ELF-1 (cell line): ENCODE results near the gene ANKS3.
A peak's percentile ranks its signal among the peaks of the same experiment; 100 is the strongest.

ENCODE experiments used
- DNase-seq: peaks from one replicate; pipeline ENCODE4 v3.0.0-alpha.2; 2016; ENCODE audit warnings: low read depth, low spot score

ANKS3 gene

DNA sequence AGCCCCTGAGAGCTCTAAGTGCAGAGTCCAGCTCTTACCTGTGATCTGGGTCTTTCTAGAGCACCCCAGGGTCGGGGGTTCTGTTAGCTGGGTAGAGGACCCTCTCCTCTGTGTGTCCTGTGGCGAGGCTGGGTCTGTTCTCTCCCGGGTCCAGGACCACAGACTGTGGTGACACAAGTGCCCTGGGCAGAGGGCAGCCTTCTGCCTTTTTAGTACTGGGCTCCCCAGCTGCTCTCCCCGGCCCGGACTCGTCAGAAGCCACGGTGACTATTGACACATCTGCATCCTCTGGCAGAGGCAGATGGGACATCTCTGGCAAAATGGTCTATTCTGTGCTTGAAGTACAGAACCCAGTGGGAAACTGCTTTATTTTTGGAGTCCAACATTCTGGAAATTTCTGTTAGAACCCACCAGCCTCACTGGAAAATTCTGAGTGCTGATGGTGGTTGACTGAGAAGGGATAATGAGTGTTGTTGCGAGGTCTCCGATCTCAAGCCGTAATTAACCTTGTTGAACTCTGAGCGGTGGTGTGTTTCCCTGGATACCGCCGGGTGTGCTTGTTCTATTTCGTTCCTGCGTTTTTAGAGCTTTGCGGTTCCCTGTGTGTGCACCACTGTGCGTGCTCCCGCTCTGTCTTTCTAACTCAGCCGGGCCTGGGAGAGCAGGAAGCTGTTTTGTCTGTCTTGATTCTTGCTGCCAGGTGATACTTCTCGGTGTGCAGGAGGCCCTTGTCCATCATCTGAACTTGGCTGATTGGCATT is 66.7 kb downstream of the ANKS3 start:
- no peak for DNase-seq

DNA sequence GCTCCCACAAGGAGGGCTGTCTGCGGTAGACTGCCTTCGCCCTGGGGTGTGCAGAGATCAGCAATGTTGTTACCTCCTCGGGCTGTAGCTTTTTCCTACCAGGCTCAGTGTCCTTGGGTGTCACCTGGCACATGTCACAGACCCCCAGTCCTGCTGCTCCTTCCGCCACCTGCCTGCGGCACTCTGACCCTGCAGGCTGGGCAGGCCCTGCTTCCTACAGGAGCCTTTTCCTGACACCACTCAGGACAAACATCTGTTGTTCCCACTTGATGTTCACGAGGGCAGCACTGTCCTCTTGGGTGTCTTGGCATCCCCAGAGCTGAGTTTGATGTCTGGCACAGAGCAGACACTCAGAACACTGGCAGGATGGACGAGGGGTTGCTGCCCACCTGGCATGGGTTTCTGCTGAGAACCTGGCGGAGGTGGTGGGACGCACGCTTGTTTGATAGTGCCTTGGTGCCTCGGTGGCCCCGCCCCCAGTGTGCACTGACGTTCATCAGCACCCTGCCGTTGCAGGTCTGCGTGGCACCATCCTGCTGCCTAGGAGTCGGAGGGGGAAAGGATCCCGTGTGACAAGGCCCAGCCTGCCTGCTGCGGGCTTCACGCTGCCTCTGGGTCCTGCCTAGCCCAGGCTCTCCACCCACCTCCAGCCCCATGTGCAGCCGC is 67.4 kb downstream of the ANKS3 start:
- DNase-seq = no peak

DNA sequence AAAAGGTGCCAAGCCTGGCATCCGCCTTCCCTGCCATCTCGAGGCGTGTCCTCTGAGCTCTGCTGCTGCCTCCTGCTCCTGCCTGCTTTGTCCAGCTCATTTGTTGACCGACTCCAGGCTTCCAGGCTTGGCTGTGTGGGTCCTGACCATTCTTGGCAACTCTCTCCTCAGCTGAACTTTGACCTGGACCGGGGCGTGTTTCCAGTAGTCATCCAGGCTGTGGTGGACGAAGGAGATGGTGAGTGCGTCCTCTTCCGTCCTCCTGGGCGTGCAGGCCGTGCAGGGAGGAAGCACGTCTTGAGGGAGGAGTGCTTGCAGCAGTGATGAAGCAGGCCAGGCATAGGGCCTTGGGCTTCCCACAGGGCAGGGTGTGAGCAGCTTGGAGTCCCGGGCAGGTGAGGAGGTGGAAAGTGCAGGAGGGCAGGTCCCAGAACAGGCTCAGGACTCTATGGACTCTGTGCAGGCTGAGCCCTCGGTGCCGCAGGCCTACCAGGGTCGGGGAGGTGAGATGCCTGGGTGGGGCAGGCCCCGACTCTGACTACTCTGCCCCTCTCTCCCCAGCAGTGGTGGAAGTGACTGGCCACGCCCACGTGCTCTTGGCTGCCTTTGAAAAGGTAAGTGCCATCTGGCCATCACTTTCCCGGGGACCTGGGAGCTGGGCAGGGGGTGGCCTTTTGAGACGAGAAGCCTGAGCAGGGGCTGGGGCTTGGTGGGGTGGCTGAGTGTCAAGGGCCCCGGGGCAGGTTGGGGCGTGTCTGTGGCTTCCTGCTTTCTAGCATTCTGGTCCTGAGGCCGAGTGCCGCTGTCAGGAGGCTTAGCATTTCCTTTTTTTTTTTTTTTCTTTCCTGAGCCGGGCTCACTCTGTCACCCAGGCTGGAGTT is 69.3 kb downstream of the ANKS3 start:
- peak; percentile 42 for DNase-seq

DNA sequence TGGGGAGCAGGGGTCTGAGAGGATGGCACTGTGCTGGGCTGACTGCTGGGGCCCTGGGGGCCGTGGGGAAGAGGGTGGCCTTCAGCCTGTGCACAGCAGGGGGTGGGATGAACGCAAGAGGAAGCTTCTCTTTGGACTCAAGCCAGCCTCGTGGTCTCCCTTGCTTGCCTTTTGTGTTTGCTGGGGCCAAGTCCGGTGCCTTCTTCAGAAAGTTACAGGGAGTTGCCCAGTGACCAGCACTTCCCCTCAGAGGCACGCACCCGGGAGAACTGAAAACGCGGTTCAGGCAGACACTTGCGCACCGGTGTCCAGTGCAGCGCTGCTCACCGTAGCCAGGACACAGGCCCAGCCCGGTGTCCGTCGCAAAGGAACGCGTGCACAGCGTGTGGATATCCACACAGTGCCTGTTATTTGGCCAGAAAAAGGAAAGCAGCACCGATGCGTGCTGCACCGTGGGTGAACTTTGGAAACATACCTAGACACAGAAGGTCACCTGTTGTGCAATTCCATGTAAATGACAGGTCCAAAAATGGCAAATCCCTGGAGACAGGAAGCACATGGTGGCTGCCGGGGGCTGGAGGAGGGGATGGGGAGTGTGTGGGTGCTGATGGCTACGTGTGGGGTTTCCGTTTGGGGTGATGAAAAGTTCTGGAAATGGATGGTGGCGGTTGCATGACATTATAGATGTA is 70.2 kb downstream of the ANKS3 start:
- DNase-seq = no peak

DNA sequence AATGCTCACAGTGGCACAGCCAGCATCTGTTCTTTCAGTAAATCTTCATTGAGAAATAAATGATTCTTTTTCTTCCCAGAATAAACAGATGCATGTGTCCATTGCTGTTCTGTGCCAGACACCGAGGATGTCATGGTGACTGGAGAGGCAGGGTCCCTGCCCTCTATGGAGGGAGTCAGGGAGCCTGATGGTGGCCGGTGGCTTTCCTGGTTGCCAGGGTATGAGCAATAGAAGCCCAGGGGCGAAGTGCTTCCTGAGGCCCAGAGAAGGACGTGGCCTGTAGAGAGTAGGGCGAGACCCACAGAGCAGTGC is 70.7 kb downstream of the ANKS3 start:
- DNase-seq = no peak

DNA sequence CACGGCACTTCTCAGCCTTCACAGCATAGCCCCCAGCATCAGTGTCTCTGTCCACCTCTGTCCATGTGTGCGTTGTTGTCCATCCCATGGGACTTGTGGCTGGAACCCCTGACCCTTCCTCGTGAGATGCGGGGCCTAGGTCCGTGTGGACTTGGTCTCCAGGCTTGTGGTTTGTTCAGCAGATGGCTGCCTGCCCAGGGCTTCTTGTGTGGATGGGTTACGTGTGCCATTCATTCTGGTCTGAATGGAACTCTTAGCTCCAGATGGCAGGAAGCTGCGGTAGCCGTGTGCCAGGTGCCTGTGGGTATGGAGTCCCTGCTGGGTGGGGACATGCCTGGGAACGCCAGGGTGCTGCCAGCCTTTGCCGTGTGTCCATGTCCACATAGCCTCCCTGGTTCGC is 72.4 kb downstream of the ANKS3 start:
- DNase-seq = no peak

DNA sequence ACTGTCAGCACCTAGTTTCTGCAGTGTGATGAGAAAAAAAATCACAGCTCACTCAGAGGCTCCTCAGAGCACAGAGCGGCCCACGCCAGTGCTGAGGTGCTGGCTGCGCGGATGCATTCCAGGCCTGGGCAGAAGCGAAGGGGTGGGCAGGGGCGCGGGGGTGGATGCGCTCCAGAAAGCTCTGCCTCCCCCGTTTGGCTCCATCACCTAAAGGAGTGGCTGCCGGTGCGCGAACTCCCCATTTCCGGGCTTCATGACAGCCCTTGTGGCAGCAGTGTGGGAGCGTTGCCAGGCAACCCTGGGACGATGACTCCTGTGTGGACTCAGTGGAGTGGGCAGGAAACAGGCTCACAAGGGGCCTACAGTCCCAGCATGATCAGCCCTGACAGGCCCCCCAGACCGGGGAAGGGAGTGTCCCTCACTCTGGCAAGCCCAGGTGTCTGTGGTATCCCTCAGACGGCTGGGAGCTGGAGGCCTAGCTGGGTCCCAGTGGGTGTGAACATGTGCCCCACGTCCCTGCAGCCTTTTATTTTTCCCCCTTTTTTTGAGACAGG is 73.5 kb downstream of the ANKS3 start:
- DNase-seq = no peak

DNA sequence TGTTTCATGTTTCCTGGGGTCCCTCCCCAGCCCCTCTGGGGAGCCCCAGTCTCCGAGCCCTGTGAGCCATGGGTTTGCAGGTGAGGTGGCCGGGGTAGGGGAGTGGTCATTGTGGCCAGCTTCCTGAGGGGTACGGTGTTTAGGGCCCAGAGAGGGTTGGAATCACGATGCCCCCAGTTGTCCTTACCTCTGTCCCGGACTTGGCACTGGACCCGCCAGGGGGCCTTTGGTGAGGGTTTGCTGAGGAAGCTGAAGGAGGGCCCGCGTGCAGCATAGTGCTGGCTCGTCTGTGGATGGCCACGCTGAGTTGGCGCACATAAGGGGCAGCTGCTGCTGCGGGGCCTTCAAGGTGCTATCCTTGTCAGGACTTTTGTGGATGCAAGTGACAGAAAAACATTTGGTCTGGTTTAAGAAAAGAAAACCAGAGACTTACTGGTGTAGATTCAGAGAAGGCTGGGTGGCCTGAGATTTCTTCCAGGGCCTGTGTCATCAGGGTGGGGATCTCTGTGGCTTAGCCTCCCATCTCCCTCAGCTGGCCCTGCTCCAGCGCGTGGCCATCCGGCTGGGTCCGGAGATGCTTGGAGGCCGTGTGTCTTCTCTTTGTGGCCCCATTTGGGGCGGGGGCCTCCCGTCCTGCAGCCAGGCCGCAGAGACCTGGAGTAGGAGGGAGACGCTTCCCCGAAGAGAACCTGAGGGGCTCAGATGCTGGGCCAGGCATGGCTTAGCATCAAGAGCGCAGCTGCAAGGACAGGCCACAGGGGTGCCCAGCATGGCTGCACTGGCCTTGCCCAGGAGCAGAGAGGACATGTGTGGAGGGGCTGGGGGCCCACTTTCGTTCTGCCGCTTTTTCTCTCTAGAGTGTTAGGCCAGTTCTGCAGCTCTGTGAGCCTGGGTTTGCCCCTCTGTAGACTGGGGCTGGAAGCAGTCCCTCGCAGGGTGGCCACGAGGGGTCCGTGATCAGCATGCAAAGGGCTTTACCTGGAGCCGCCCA is 74.4 kb downstream of the ANKS3 start:
- DNase-seq = no peak

DNA sequence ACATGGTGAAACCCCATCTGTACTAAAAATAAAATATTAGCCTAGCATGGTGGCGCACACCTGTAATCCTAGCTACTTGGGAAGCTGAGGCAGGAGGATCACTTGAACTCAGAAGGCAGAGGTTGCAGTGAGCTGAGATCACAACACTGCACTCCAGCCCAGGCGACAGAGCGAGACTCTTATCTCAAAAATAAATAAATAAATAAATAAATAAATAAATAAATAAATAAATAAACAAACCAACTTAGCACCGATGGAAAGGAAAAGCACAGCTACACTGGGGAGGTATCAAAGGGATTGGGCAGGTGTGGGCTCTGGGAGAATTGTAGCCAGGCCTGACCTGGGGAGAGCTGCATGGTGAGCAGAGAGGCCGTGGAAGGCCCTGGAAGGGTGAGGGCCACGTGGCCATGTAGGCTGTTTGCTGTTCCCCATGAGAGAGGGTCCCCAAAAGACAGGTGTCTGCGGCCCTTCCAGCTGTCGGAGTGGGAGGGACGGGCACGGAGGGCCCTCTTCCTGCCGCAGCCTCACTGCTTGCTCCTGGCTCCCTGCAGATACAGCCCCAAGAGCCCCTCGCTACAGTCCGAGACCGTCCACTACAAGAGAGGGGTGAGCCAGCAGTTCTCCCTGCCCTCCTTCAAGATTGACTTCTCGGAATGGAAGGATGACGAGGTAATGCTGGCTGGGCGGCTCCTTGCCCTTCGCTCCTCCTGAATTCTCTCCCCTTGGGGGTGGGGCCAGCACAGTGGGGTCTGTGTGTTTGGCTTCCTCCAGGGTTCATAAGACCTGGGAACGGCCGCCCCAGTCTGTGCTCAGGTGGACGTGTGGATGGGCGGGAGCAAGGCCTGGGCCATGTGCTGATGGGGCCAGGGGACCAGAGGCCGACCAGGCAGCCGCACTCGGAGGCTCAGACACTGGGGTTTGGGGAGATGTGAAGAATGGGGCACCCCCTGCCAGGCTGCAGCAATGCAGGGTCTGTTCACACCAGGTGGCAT is 77.1 kb downstream of the ANKS3 start:
- no peak for DNase-seq

DNA sequence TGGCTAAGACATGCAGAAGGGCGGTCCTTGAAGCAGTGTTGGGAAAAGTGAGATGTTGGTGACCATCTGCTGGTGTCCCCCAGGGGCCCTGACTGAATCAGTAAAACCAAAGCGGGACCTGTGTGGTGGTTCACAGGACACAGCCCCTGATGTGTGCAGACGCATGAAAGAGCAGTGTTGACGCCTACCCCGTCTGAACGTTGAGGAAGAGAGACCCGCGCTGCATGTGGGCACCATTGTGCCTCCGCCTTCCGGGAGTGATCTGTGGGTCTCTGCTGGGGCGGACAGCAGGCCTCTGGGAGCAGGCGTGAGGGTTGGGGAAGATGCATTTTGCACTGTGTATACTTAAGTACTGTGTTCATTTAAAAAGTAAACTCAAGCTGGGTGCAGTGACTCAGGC is 77.8 kb downstream of the ANKS3 start:
- DNase-seq = no peak

DNA sequence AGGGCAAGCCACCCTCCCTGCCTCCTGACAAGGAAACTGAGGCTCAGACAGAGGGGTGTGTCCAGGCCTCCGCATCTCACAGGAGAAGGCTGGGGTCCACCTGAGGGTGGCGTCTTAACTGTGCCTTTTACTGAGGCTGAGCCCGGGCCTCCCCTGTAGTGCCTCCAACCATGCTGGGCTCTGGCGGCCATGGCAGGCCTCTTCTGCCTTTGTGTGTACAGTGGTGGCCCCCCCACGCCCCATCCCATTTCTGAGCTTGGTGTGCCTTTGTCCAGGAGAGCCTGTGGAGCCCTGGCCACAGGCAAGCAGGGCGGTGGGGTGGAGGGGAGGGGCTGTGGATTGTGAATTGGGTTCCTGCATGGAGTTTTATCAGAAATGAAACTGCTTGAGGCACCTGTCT is 78.3 kb downstream of the ANKS3 start:
- DNase-seq = no peak

DNA sequence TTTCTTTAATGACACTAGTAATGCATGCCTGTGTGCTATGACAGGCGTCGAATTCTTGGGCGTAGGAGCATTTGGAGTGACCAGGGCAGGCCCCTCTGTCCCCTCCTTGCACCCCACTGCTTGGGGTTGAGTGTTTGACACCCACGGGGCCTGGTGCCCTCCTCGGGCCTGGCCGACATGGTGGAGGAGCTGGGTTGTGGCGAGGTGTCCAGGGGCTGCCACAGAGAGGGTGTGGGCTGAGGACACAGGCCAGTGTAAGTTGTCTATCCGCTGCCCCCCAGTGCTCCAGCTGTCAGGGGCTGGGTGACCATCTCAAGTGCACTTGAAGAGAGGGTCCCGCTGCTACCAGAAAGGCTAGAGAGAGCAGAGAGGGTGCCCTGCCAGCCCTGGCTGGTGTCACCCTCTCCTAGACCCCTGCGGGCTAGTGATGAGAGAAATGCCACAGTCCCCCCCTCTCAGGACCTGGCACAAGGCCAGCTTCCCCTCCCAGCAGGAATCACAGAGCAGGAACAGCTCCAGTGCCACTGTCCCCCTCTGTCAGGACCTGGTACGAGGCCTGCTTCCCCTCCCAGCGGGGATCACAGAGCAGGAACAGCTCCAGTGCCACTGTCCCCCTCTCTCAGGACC is 79.0 kb downstream of the ANKS3 start:
- DNase-seq = no peak

DNA sequence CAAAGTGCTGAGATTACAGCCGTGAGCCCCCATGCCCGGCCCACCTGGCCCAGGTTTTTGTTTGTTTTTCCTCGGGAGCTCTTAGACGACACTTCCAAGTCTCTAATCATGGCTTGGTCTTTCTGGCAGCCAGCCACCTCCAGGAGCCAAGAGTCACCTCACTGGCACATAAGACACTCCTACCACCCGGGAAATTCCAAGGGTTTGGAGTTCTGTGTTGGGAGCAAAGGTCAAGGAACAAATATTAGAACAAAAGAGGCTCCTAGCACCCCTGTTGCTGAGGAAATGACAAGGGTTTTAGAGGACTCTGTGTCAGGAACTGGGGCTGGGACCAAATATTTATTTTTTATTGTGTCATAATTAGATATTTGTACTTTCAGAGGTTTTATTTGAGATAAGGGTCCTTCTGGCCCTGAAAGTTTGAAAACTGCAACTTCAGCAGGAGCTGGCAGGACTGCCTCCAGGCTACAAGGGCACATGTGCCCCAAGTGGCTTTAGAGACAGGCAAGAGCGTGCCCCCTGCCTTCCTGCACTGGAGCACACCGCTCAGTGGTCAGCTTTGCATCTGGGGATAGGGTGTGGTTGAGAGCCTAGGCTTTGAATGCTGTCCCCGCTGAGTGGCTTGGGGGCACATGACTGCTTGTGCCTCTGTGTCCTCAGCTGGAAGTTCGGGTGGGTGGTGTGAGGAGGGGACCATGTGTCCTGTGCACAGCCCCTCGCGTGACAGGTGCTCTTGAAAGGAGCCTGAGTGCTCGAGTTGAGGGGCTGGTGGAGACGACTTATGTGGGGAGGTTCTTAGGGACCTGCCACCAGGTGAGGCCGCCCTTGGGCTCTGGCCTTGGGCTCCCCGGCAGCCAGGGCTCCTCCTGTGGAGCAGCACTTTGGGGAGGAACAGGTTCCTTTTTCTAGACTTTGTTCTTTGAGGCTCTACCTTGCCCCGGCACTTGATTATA is 79.8 kb downstream of the ANKS3 start:
- DNase-seq = no peak

DNA sequence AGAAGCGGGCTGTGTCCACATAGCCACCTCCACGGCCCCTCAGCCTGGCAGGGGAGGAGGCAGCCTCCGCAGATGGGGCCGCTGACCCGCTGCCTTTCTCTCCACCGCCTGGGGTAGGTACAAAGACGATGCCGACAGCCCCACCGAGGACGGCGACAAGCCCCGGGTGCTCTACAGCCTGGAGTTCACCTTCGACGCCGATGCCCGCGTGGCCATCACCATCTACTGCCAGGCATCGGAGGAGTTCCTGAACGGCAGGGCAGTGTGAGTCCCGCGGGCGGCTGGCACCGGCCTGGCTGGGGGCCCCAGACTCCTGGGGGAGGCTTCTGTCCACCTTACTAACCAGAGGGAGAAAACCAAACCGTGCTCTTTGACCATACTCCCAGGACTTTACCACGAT is 81.5 kb downstream of the ANKS3 start:
- no peak for DNase-seq

DNA sequence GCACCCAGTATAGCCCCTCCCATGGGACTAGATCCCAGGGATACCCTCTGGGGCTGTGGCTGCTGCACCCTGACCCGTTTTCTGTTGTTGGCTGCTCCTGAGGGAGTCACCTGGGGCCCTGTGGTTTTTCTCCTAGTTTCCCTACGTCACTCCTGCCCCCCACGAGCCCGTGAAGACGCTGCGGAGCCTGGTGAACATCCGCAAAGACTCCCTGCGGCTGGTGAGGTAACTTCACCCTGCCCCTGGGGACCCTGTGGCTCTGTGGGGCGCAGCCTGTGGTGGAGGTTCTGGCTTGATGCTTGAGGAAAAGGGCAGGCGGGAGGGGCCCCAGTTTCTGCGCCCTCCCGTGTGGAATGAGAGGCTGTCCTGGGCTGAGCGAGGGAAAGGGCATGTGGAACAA is 82.2 kb downstream of the ANKS3 start:
- DNase-seq = no peak

DNA sequence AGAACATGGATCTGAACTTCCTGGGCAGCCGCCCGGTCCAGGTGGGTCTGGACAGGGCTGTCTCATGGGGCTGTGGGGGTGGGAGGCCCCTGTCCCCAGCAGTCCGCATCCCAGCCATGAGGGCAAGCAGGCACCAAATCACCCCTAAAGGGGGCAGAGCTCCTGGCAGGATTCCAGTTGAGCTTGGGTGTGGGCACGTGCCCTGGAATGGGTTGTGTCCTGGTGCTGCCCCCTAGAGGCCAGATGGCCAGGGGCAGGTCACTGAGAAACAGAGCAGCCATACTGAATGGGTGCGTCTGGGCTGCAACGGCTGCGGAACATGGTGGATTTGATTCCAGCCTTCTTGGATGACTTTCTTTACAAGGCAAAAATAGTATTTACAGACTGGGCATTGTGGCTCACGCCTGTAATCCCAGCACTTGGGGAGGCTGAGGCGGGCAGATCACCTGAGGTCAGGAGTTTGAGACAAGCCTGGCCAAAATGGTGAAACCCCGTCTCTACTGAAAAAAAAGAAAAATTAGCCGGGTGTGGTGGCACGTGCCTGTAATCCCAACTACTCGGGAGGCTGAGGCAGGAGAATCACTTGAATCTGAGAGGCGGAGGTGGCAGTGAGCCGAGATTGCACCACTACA is 83.5 kb downstream of the ANKS3 start:
- peak; percentile 89 for DNase-seq

DNA sequence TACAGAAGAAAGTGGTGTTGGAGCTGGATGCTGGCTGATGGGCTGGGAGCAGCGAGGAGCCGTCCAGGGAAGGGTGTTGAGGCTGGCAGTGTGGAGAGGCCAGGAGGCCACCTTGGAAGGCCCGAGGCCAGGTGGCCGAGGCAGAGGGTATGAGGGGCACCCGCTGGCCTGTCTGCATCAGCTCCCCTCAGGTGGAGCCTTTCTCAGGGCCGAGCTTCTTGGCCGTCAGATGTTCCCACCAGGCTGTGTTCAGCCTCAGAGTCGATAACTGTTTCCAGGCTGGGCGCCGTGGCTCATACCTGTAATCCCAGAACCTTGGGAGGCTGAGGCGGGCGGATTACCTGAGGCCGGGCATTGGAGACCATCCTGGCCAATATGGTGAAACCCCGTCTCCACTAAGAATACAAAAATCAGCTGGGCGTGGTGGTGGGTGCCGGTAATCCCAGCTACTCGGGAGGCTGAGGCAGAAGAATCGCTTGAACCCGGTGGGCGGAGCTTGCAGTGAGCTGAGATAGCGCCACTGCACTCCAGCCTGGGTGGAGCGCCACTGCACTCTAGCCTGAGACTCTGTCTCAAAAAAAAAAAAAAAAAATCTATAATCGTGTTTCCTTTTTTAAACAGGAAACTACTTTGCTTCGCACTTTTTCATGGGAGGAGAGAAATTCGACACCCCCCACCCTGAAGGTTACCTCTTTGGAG is 84.2 kb downstream of the ANKS3 start:
- no peak for DNase-seq
